Measurements from ENCODE around the gene OPRM1. TPM values are rescaled to one million over a fixed set of nuclear protein-coding genes. Genes with fewer than 3 reads are reported as not detected.
A peak's percentile ranks its signal among the peaks of the same experiment; 100 is the strongest.
"Not testable (repeated sequence)": the region's sequence is repeated elsewhere in the genome, so short reads cannot be mapped to it uniquely, and the experiment has no call there.

The OPRM1 gene
- total RNA-seq, 1 donor from 2014 or later, result not detected

GRCh38 chr6:154060076-154060475 is 21.0 kb downstream of the OPRM1 start:
- Histone ChIP-seq H3K27me3 (ENCODE audit: control insufficient read depth, insufficient read depth, low read length) (no peaks in the 10 kb centered on the region), H3K4me3 (ENCODE audit: low read depth, low read length) (no peak overlapping the region), H3K36me3 (ENCODE audit: control insufficient read depth, insufficient read depth, low read length) (no peaks in the 10 kb centered on the region)
- no peak for TF ChIP-seq CTCF (IDR thresholded peaks at IDR 0.05; ENCODE audit: insufficient read depth, low read length, severe bottlenecking)
- FAIRE-seq (no peak), DNase-seq (ENCODE audit: low read depth) (no peak)

- FAIRE-seq (no peak), DNase-seq (ENCODE audit: low read depth) (no peak)
- H3K36me3 ChIP-seq (ENCODE audit: control insufficient read depth, insufficient read depth, low read length), result no peaks in the 10 kb centered on the region
- H3K27me3 ChIP-seq (ENCODE audit: control insufficient read depth, insufficient read depth, low read length), result no peaks in the 10 kb centered on the region
- no peak overlapping the region for H3K4me3 ChIP-seq (ENCODE audit: low read depth, low read length)
- no peak for TF ChIP-seq CTCF (IDR thresholded peaks at IDR 0.05; ENCODE audit: insufficient read depth, low read length, severe bottlenecking)
These were observed 31.0 kb downstream of the OPRM1 start for GRCh38 chr6:154070041-154070440.

GRCh38 chr6:154070657-154071056 is 31.6 kb downstream of the OPRM1 start:
- no peak for TF ChIP-seq CTCF (IDR thresholded peaks at IDR 0.05; ENCODE audit: insufficient read depth, low read length, severe bottlenecking)

GRCh38 chr6:154071236-154071635 is 32.2 kb downstream of the OPRM1 start:
- FAIRE-seq, result no peak

More at GRCh38 chr6:154070657-154071056, 31.6 kb downstream of the OPRM1 start:
- H3K36me3 ChIP-seq (ENCODE audit: control insufficient read depth, insufficient read depth, low read length), result no peaks in the 10 kb centered on the region
- DNase-seq (ENCODE audit: low read depth) (peak; percentile 81), FAIRE-seq (no peak)
- H3K27me3 ChIP-seq (ENCODE audit: control insufficient read depth, insufficient read depth, low read length), result no peaks in the 10 kb centered on the region
- H3K4me3 ChIP-seq (ENCODE audit: low read depth, low read length), result no peak overlapping the region

GRCh38 chr6:154071711-154072110 is 32.7 kb downstream of the OPRM1 start:
- Histone ChIP-seq H3K36me3 (ENCODE audit: control insufficient read depth, insufficient read depth, low read length) (no peaks in the 10 kb centered on the region), H3K4me3 (ENCODE audit: low read depth, low read length) (no peak overlapping the region), H3K27me3 (ENCODE audit: control insufficient read depth, insufficient read depth, low read length) (no peaks in the 10 kb centered on the region)
- no peak for DNase-seq (ENCODE audit: low read depth)
- no peak for FAIRE-seq
- TF ChIP-seq CTCF (IDR thresholded peaks at IDR 0.05; ENCODE audit: insufficient read depth, low read length, severe bottlenecking), result no peak

More at GRCh38 chr6:154071236-154071635, 32.2 kb downstream of the OPRM1 start:
- Histone ChIP-seq H3K4me3 (ENCODE audit: low read depth, low read length) (no peak overlapping the region), H3K27me3 (ENCODE audit: control insufficient read depth, insufficient read depth, low read length) (no peaks in the 10 kb centered on the region), H3K36me3 (ENCODE audit: control insufficient read depth, insufficient read depth, low read length) (no peaks in the 10 kb centered on the region)
- DNase-seq (ENCODE audit: low read depth), result no peak
- TF ChIP-seq CTCF (IDR thresholded peaks at IDR 0.05; ENCODE audit: insufficient read depth, low read length, severe bottlenecking), result no peak

GRCh38 chr6:154078596-154078995 is 39.6 kb downstream of the OPRM1 start:
- H3K36me3 ChIP-seq (ENCODE audit: control insufficient read depth, insufficient read depth, low read length); H3K27me3 ChIP-seq (ENCODE audit: control insufficient read depth, insufficient read depth, low read length); FAIRE-seq; H3K4me3 ChIP-seq (ENCODE audit: low read depth, low read length); DNase-seq (ENCODE audit: low read depth): not testable (repeated sequence)

Data from bronchial epithelial cell (primary cell).